ENCODE data around the gene LCLAT1. TPM values are rescaled to one million over a fixed set of nuclear protein-coding genes. Genes with fewer than 3 reads are reported as not detected.

The LCLAT1 gene
- total RNA-seq, 1 donor from 2014 or later, result 16.0 TPM

DNA sequence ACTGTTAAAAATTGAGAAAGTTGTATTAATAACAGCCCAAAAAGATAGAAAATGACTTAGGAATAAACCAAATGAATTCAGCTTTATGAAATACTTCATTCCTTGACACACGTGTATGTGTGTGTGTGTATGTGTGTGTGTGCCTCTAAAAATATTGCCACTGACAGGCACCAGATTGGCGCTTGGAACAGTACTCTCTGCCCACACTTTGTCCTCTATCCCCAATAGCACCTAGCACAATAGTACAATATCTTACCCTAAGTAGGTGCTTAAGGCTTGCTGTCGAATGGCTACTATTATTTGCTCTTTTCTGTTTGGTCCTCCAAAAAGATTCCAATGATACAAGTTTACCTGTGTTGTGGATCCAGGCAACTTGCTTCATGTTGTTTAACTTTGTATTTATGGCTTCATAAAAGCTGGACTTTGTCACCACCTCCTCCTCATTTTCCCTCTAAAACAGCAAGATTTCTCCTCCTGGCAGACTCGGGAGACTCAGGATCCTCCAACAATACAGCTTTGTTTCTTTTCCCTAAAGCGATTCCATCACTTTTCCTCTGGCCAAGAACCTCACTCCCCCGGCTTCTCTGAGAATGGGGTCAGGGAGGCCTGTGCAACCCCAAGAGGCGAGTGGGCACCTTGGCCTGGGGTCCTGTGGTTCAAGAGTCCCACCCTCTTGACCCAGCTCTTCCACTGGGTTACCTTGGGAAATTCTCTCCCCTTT is 43.3 kb upstream of the LCLAT1 start:
- H3K27ac Mint-ChIP-seq (ENCODE audit: unreplicated experiment), result no peak overlapping the region
- no peak overlapping the region for H3K4me3 Mint-ChIP-seq (ENCODE audit: unreplicated experiment)
- no peak for DNase-seq
- peaks cover 7% of the 10 kb centered on the region for H3K4me1 Mint-ChIP-seq (ENCODE audit: low read depth, unreplicated experiment)
- H3K36me3 Mint-ChIP-seq (ENCODE audit: unreplicated experiment), result no peaks in the 10 kb centered on the region
- peaks cover 3% of the 10 kb centered on the region for H3K27me3 Mint-ChIP-seq (ENCODE audit: unreplicated experiment)
- TF ChIP-seq, protein P1, sequence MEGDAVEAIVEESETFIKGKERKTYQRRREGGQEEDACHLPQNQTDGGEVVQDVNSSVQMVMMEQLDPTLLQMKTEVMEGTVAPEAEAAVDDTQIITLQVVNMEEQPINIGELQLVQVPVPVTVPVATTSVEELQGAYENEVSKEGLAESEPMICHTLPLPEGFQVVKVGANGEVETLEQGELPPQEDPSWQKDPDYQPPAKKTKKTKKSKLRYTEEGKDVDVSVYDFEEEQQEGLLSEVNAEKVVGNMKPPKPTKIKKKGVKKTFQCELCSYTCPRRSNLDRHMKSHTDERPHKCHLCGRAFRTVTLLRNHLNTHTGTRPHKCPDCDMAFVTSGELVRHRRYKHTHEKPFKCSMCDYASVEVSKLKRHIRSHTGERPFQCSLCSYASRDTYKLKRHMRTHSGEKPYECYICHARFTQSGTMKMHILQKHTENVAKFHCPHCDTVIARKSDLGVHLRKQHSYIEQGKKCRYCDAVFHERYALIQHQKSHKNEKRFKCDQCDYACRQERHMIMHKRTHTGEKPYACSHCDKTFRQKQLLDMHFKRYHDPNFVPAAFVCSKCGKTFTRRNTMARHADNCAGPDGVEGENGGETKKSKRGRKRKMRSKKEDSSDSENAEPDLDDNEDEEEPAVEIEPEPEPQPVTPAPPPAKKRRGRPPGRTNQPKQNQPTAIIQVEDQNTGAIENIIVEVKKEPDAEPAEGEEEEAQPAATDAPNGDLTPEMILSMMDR (IDR thresholded peaks at IDR 0.05; ENCODE audit: partially characterized antibody, unreplicated experiment), result no peak
- H3K9me3 Mint-ChIP-seq (ENCODE audit: unreplicated experiment), result peaks cover 1% of the 10 kb centered on the region

DNA sequence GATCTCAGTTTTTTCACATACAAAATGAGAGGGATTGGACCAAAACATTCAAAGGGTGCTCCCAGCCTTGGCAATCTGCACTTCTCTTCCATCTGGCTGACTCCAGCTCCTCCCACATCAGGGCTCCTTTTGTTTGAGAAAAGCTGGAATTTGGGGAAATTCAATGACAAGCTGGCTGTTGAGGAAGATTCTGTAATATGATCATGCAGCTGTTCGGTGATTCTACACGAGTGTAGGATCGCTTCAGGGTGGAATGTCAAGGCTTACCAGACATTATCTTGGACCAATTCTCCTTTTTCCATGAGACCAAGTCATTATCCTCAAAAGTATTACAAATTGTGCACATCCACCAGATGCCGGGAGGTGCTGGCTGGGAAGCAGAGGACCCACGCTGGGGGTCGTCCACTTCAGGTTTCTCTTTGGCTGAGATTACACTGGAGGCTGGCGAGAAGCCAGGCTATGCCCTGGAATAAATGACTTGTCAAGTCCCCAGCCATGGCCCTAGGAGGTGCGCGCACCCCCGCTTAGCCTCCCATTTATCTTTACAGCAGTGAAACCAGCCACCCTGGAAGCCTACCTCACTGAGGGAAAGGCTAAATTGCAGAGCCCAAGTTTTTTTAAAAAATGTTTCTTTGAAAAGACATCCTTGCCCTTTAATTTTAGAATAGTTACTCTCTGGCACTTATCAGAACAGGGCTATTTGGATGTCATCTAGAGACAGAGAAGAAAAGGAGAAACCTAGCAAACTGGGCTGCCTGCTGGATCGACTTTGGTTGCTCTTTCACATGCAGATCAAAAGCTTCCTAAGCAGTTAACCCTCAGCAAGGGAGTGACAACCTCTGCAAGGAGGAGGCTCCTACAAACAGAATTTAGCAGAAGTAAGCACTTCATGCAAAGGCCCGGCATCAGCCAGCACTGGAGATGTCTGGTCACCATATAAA is 42.5 kb upstream of the LCLAT1 start:
- no peak overlapping the region for H3K27ac Mint-ChIP-seq (ENCODE audit: unreplicated experiment)
- H3K9me3 Mint-ChIP-seq (ENCODE audit: unreplicated experiment), result peaks cover 1% of the 10 kb centered on the region
- no peak for DNase-seq
- TF ChIP-seq, protein P1 (IDR thresholded peaks at IDR 0.05; ENCODE audit: partially characterized antibody, unreplicated experiment), result no peak
- peaks cover 7% of the 10 kb centered on the region for H3K4me1 Mint-ChIP-seq (ENCODE audit: low read depth, unreplicated experiment)
- H3K4me3 Mint-ChIP-seq (ENCODE audit: unreplicated experiment), result no peak overlapping the region
- peaks cover 3% of the 10 kb centered on the region for H3K27me3 Mint-ChIP-seq (ENCODE audit: unreplicated experiment)
- no peaks in the 10 kb centered on the region for H3K36me3 Mint-ChIP-seq (ENCODE audit: unreplicated experiment)

DNA sequence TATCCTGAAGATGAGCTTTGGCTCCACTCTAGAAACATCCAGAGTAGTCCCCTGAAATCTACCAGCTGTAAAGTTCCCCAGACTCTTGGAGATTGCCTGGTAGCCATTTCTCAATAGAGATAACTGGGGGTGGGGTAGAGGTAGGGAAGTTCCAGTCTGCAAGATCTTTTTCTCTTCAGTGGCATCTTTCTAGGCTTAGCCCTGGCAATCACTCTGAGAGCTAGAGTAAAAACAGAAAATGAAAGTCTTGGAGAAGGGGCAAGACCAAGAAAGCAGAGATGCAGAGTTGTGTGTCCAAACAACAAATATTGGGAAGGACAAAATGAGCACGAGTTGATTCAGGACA is 41.8 kb upstream of the LCLAT1 start:
- Mint-ChIP-seq H3K4me3 (ENCODE audit: unreplicated experiment) (no peak overlapping the region), H3K27ac (ENCODE audit: unreplicated experiment) (no peak overlapping the region), H3K4me1 (ENCODE audit: low read depth, unreplicated experiment) (peaks cover 7% of the 10 kb centered on the region), H3K36me3 (ENCODE audit: unreplicated experiment) (no peaks in the 10 kb centered on the region), H3K9me3 (ENCODE audit: unreplicated experiment) (peaks cover 1% of the 10 kb centered on the region), H3K27me3 (ENCODE audit: unreplicated experiment) (peaks cover 3% of the 10 kb centered on the region)
- DNase-seq, result no peak
- TF ChIP-seq, protein P1 (IDR thresholded peaks at IDR 0.05; ENCODE audit: partially characterized antibody, unreplicated experiment), result no peak

DNA sequence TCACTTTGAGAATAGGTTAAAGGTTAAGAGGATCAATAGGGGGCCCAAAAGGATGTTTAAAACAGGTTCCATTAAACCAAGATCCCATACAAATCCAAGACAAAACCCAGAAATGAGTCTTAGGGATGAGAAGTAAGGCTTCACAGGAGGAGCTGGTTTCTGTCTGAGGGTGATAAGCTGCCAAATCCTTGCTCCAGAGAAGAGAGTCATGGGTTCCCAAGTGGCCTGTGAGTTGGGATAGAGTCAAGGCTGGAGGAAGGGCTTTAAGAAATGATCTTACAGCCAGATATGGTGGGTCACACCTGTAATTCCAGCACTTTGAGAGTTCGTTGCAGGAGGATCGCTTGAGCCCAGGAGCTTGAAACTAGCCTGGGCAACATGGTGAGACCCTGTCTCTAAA is 40.2 kb upstream of the LCLAT1 start:
- Mint-ChIP-seq H3K4me3 (ENCODE audit: unreplicated experiment) (no peak overlapping the region), H3K36me3 (ENCODE audit: unreplicated experiment) (no peaks in the 10 kb centered on the region), H3K27ac (ENCODE audit: unreplicated experiment) (no peak overlapping the region), H3K9me3 (ENCODE audit: unreplicated experiment) (peaks cover 1% of the 10 kb centered on the region), H3K27me3 (ENCODE audit: unreplicated experiment) (peaks cover 3% of the 10 kb centered on the region), H3K4me1 (ENCODE audit: low read depth, unreplicated experiment) (peaks cover 7% of the 10 kb centered on the region)
- no peak for DNase-seq
- TF ChIP-seq, protein P1 (IDR thresholded peaks at IDR 0.05; ENCODE audit: partially characterized antibody, unreplicated experiment), result no peak

DNA sequence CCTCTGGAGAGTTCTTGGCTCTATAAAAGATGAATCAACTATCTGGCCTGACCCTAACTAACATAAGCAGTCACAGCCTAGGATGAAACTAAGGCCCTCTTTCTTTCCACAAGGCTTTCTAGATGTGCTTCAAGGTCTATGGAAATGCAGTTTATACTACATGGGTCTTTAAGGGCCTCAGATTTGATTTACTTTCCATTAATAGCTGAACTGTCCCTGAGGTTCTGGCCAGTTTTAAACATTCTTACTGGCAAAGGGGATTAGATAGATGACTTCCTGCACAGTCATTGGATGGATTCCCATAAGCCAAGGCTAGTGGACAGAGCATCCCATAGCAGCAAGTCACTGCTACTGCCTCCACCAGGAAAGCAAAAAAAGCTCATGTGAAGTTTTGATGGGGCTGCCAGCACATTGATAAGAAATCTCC is 38.1 kb upstream of the LCLAT1 start:
- Mint-ChIP-seq H3K4me3 (ENCODE audit: unreplicated experiment) (no peak overlapping the region), H3K27me3 (ENCODE audit: unreplicated experiment) (peaks cover 6% of the 10 kb centered on the region), H3K4me1 (ENCODE audit: low read depth, unreplicated experiment) (peaks cover 16% of the 10 kb centered on the region), H3K27ac (ENCODE audit: unreplicated experiment) (no peak overlapping the region), H3K36me3 (ENCODE audit: unreplicated experiment) (no peaks in the 10 kb centered on the region), H3K9me3 (ENCODE audit: unreplicated experiment) (peaks cover 5% of the 10 kb centered on the region)
- TF ChIP-seq, protein P1 (IDR thresholded peaks at IDR 0.05; ENCODE audit: partially characterized antibody, unreplicated experiment), result no peak
- DNase-seq, result no peak
